Hepatocyte (in vitro differentiated cells): Measurements from ENCODE around the gene TSSK1B.

Source experiments
- EZH2 ChIP-seq: fragments of 200-600 bp; sonication (generic); IDR thresholded peaks from 2 replicates; pipeline ENCODE4 v1.6.1; 2016; ENCODE audit warnings: antibody characterized with exemption, mild to moderate bottlenecking, borderline replicate concordance
- EZH2phosphoT487 ChIP-seq: fragments of 200-600 bp; sonication (generic); IDR thresholded peaks from one replicate; pipeline ENCODE4 v1.6.1; 2018; ENCODE audit warnings: antibody characterized with exemption, mild to moderate bottlenecking, low read depth, moderate library complexity; ENCODE audit not compliant: unreplicated experiment, severe bottlenecking
- TF ChIP-seq, protein P1 (sequence below): fragments of 200-600 bp; sonication (generic); IDR thresholded peaks from 2 replicates; pipeline ENCODE4 v1.5.1; 2016; ENCODE audit warnings: antibody characterized with exemption, mild to moderate bottlenecking; ENCODE audit not compliant: poor library complexity

- TF ChIP-seq, protein P1, sequence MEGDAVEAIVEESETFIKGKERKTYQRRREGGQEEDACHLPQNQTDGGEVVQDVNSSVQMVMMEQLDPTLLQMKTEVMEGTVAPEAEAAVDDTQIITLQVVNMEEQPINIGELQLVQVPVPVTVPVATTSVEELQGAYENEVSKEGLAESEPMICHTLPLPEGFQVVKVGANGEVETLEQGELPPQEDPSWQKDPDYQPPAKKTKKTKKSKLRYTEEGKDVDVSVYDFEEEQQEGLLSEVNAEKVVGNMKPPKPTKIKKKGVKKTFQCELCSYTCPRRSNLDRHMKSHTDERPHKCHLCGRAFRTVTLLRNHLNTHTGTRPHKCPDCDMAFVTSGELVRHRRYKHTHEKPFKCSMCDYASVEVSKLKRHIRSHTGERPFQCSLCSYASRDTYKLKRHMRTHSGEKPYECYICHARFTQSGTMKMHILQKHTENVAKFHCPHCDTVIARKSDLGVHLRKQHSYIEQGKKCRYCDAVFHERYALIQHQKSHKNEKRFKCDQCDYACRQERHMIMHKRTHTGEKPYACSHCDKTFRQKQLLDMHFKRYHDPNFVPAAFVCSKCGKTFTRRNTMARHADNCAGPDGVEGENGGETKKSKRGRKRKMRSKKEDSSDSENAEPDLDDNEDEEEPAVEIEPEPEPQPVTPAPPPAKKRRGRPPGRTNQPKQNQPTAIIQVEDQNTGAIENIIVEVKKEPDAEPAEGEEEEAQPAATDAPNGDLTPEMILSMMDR = no peak
- no peak for TF ChIP-seq EZH2
- no peak for TF ChIP-seq EZH2phosphoT487
These were observed 50.0 kb downstream of the TSSK1B start for GRCh38 chr5:113384782-113385285.
